ENCODE measurements around the gene NTM. TPM values are rescaled to one million over a fixed set of nuclear protein-coding genes. Genes with fewer than 3 reads are reported as not detected.
A peak's percentile ranks its signal among the peaks of the same experiment; 100 is the strongest.

NTM gene
- total RNA-seq, 1 experiment from 2014 or later: 16.4 TPM

GRCh38 chr11:131428853-131429252, 58.4 kb downstream of the NTM start (continued):
- TF ChIP-seq, protein P1, sequence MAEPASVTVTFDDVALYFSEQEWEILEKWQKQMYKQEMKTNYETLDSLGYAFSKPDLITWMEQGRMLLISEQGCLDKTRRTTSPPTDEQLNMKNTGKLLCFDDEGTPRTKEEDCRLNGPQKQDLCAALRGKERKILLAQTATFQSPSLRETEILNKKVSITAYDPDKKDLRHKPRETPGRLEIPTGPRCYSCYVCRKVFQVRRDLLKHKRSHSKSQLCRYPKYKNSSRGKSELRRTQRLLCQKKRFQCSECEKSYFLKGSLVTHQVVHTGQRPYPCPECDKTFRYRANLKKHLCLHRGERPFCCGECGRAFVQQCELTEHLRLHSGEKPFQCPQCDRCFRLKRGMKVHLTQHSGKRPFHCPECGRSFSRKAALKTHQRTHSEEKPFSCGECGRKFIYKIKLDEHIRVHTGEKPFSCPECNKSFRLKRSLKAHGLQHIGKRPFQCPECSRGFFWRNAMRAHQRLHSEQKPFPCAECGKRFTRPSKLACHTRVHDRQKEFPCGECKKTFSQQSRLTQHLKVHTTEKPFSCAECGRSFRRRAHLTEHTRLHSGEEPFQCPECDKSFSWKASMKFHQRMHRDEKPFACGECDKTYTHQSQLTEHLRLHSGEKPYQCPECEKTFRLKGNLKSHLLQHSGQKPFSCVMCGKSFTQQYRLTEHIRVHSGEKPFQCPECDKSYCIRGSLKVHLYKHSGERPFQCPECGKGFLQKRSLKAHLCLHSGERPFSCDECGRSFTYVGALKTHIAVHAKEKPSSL (CRISPR knock-in tag; conservative IDR thresholded peaks at IDR 0.05): no peak
- no peak for TF ChIP-seq ZNF416 (CRISPR knock-in tag; IDR thresholded peaks at IDR 0.05)
- no peak for TF ChIP-seq GABPB1 (CRISPR knock-in tag; IDR thresholded peaks at IDR 0.05)
- TF ChIP-seq CREB1 (CRISPR knock-in tag; IDR thresholded peaks at IDR 0.05): no peak

GRCh38 chr11:131430473-131431208, 60.2 kb downstream of the NTM start:
- Mint-ChIP-seq H3K4me1 (no peaks in the 10 kb centered on the region), H3K27ac (no peak overlapping the region), H3K9me3 (peaks cover 27% of the 10 kb centered on the region), H3K27me3 (ENCODE audit: low read depth) (peaks cover 3% of the 10 kb centered on the region; the same call in 1 of the 2 replicates), H3K4me3 (no peak overlapping the region), H3K36me3 (peaks cover 3% of the 10 kb centered on the region)
- no peak for ATAC-seq
- POLR2A ChIA-PET: no interaction called here
- CTCF ChIA-PET: no interaction called here
- TF ChIP-seq GABPB1 (CRISPR knock-in tag; IDR thresholded peaks at IDR 0.05) (peak; percentile 57; the same call in 1 of the 2 replicates), MYBL2 (CRISPR knock-in tag; IDR thresholded peaks at IDR 0.05) (no peak), ZNF317 (CRISPR knock-in tag; IDR thresholded peaks at IDR 0.05; ENCODE audit: borderline replicate concordance, low read depth) (no peak), NFYB (CRISPR knock-in tag; conservative IDR thresholded peaks at IDR 0.05; ENCODE audit: low read depth) (no peak), ZBTB21 (CRISPR knock-in tag; IDR thresholded peaks at IDR 0.05; ENCODE audit: borderline replicate concordance) (no peak)
- no peak for DNase-seq (ENCODE audit: low spot score)

DNA sequence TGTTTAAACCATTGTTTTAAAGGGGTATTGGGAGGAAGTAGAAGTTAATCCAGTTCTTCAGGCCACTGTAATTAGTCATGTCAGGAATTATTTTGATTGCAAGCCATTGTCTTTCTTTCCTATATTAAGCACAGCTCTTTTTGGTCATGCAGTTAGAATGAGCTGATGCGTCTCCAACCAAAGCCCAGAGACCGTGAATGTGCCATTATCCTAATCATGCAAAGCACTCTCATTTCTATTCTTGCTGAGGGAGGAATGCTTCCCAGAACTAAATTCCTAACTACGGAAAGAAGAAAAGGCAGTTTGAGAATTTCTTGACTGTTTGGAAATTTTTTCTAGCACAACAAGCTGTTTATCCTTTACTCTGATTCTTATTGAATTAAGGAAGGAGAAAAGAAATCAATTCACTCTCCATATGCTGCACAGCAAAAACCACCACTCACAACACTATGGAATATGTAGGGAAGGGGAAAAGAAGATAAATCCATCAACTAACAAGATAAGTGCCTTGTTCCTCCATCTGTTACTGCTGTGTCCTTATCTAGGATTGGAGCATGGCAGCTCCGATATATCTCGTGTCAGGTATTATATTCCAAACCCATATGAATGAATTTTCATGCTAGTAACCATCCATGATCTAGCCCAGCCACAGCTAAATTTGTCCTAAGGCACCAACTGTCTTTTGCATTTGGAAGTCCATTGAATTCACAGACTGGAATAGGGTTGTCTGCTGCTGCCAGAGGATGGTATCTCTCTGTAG, 70.8 kb downstream of the NTM start:
- CTCF ChIA-PET: interaction anchor here (0.6 to 0.9 kb wide), 4 partner anchors 15 to 377 kb away, joined by 3 to 4 read pairs (median 4); no protein-coding TSS in a partner anchor
- no peak for DNase-seq (ENCODE audit: low spot score)
- TF ChIP-seq JAZF1 (CRISPR knock-in tag; IDR thresholded peaks at IDR 0.05): no peak
- TF ChIP-seq, protein P2, sequence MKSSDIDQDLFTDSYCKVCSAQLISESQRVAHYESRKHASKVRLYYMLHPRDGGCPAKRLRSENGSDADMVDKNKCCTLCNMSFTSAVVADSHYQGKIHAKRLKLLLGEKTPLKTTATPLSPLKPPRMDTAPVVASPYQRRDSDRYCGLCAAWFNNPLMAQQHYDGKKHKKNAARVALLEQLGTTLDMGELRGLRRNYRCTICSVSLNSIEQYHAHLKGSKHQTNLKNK (CRISPR knock-in tag; IDR thresholded peaks at IDR 0.05): no peak
- TF ChIP-seq, protein P3, sequence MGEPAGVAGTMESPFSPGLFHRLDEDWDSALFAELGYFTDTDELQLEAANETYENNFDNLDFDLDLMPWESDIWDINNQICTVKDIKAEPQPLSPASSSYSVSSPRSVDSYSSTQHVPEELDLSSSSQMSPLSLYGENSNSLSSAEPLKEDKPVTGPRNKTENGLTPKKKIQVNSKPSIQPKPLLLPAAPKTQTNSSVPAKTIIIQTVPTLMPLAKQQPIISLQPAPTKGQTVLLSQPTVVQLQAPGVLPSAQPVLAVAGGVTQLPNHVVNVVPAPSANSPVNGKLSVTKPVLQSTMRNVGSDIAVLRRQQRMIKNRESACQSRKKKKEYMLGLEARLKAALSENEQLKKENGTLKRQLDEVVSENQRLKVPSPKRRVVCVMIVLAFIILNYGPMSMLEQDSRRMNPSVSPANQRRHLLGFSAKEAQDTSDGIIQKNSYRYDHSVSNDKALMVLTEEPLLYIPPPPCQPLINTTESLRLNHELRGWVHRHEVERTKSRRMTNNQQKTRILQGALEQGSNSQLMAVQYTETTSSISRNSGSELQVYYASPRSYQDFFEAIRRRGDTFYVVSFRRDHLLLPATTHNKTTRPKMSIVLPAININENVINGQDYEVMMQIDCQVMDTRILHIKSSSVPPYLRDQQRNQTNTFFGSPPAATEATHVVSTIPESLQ (CRISPR knock-in tag; IDR thresholded peaks at IDR 0.05): no peak
- TF ChIP-seq, protein P4, sequence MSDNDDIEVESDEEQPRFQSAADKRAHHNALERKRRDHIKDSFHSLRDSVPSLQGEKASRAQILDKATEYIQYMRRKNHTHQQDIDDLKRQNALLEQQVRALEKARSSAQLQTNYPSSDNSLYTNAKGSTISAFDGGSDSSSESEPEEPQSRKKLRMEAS (CRISPR knock-in tag; IDR thresholded peaks at IDR 0.05): no peak
- TF ChIP-seq, protein P5, sequence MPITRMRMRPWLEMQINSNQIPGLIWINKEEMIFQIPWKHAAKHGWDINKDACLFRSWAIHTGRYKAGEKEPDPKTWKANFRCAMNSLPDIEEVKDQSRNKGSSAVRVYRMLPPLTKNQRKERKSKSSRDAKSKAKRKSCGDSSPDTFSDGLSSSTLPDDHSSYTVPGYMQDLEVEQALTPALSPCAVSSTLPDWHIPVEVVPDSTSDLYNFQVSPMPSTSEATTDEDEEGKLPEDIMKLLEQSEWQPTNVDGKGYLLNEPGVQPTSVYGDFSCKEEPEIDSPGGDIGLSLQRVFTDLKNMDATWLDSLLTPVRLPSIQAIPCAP (CRISPR knock-in tag; IDR thresholded peaks at IDR 0.05): no peak
- no peak for TF ChIP-seq ZNF512 (CRISPR knock-in tag; IDR thresholded peaks at IDR 0.05; ENCODE audit: borderline replicate concordance)
- TF ChIP-seq, protein P6, sequence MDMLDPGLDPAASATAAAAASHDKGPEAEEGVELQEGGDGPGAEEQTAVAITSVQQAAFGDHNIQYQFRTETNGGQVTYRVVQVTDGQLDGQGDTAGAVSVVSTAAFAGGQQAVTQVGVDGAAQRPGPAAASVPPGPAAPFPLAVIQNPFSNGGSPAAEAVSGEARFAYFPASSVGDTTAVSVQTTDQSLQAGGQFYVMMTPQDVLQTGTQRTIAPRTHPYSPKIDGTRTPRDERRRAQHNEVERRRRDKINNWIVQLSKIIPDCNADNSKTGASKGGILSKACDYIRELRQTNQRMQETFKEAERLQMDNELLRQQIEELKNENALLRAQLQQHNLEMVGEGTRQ (CRISPR knock-in tag; IDR thresholded peaks at IDR 0.05): no peak
- TF ChIP-seq ZBTB21 (CRISPR knock-in tag; IDR thresholded peaks at IDR 0.05; ENCODE audit: borderline replicate concordance): no peak
- TF ChIP-seq SOX15 (CRISPR knock-in tag; IDR thresholded peaks at IDR 0.05): no peak
- TF ChIP-seq ZNF138 (CRISPR knock-in tag; conservative IDR thresholded peaks at IDR 0.05): no peak
- TF ChIP-seq, protein P7, sequence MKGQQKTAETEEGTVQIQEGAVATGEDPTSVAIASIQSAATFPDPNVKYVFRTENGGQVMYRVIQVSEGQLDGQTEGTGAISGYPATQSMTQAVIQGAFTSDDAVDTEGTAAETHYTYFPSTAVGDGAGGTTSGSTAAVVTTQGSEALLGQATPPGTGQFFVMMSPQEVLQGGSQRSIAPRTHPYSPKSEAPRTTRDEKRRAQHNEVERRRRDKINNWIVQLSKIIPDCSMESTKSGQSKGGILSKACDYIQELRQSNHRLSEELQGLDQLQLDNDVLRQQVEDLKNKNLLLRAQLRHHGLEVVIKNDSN (CRISPR knock-in tag; IDR thresholded peaks at IDR 0.05): no peak
- TF ChIP-seq, protein P8, sequence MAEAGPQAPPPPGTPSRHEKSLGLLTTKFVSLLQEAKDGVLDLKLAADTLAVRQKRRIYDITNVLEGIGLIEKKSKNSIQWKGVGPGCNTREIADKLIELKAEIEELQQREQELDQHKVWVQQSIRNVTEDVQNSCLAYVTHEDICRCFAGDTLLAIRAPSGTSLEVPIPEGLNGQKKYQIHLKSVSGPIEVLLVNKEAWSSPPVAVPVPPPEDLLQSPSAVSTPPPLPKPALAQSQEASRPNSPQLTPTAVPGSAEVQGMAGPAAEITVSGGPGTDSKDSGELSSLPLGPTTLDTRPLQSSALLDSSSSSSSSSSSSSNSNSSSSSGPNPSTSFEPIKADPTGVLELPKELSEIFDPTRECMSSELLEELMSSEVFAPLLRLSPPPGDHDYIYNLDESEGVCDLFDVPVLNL (CRISPR knock-in tag; IDR thresholded peaks at IDR 0.05; ENCODE audit: borderline replicate concordance, low read depth): no peak

More for the DNA sequence above, 70.8 kb downstream of the NTM start:
- peaks cover 4% of the 10 kb centered on the region; the same call in 1 of the 2 replicates for H3K27me3 Mint-ChIP-seq (ENCODE audit: low read depth)
- H3K36me3 Mint-ChIP-seq: peaks cover 19% of the 10 kb centered on the region
- H3K27ac Mint-ChIP-seq: no peak overlapping the region
- no peak overlapping the region for H3K4me3 Mint-ChIP-seq
- H3K4me1 Mint-ChIP-seq: no peaks in the 10 kb centered on the region
- peaks cover 22% of the 10 kb centered on the region for H3K9me3 Mint-ChIP-seq
- no peak for ATAC-seq
- POLR2A ChIA-PET: interaction anchor here (0.7 kb wide), 1 partner anchor 291 kb away, joined by 10 read pairs; no protein-coding TSS in a partner anchor
